NCI-H2107 treated with DMSO at 0.1 percent for 48 hours (cell line): ENCODE results near the gene SMCO4.

Experiments used
- DNase-seq: peaks from one replicate; lab custom pipeline; 2025; ENCODE audit not compliant: unreplicated experiment; lab: John Stamatoyannopoulos, UW

Gene SMCO4

DNA sequence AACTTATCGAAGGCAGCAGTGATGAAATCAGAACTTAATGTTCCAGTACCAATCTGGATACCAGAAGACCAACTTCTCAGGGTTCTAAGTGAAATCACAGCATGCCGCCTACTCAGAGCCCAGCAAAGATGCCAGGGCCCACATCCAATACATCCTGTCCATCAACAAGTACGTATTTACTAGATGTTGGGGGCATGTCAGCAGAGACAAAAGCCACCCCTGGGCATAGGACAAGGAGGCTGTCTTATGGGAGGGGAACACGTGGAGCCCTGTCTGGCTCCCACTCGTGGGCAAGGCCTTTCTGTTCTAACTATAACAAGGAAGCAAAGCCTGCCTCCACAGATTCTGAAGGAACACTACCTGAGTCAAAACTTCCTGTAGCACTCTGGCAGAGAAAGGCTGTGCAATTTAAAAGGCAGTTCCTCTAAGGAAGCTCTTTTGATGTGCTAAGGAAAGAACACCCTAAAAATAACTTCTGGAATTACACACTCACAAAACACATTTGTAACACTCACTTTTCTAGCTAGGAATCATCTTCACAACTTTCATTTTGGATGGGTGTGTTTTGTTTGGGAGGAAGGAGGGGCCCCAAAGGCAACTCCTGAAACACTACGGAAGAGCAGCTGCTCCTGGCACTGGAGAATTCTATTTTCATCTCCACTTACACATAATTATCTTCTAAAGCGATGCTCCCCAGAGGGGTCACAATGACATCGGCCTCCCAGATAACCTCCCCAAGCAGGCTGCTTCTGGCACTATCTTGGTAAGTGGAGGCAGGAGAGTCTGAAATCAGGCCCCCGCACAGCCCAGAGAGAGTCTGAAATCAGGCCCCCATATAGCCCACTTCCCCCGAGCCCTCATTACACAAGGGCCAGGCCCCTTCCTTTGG is 14.2 kb downstream of the SMCO4 start:
- peak; percentile 65 for DNase-seq

DNA sequence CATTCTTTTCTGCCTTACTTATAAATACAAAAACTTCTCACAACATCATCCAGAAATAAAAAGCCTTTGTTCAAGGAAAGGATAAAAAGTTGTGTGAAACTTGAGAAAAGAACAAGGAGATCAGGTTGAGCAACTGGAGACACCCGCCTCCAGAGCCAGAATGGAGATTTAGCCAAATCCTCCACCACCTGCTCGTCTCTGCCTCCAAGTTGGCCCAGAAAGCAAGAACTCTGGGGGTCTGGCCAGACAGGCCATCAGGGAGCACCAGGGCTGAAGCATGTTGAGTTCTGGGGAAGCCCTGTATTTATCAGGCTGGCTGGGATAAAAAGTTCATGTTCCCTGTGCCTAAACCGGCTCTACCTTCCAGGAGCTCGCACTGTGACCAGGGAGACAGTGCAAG is 14.9 kb downstream of the SMCO4 start:
- DNase-seq: no peak

DNA sequence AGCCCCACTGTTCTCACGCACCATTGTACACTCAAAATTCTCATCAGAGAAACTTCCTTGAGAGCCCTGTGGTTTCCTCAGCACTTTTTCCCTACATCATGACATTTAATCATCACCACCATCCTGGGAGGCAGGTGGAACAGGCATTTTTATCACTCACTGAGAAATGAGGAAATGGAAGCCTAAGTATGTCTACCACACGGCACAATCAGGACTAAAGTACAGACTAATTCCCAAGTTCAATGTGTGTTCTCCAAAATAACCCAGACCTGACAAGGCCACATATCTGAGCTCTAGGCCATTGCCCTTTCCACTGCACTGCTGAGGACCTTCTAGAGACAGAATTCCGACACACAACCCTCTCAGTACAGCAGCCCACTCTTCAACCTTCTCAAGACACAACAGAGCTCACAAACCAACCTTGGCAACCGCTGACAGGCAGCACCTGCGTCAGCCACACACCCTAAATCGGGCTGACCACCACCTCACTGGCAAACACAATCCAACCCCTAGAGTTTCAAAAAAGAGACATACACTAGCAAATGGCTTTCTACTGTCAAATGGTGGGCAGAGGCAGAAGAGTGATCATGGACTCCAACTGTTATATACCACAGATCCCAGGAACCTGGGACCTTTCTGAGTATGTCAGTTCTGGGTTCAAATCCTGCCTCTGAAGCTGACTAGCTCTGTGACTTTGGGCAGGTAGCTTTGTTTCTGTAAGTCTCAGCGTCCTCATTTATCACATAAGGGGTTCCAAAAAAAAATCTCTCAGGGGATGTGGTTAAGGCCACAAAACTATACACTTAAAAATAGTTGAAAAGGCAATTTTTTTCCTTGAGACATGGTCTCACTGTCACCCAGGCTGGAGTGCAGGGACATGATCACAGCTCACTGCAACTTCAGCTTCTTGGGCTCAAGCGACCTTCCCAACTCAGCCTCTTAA is 16.3 kb downstream of the SMCO4 start:
- no peak for DNase-seq

DNA sequence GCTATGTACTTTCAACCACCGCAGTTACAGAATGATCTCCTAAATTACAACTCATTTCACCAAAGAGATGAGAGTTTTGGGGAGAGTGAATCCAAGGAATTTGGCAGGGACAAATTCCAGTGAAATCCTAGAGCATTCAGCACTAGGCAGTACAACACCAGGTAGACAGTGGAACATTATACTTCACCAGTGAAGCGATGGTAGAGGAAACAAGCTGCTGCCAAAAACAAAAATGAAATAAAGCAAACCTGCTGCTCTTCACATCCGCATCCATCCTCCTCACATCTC is 16.9 kb downstream of the SMCO4 start:
- DNase-seq: peak; percentile 40

DNA sequence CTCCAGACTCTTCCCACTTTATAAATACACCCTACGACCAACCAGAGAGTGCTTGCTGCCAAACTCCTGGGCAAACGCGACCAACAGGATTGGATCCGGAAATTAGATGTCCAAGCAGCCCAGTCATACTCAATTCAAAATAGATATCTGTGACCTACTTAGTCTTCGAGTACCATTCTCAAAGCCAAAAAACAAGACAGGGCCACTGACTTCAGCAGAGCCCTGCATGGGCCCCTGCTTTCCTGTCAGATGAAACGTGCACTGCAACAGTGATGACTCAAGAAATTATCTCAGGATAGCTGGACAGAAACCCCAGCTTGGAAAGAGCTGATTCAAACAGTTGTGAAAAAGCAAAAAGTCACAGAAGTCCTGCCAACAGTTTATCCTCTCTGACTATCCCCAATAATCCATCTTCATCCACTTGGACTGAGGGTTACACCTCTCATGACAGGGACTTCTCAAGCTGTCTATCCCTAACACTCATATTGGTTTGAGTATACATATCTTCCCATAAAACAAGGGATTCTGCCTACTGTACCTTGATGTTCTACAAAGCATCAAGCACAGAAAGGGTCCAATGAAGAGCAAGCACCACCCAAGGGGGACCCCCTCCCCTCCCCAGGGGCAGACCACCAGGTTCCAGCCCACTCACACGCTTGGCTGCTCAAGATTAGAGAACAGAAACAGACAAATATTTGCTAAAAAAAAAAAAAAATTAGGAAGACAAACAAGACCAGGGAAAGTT is 17.4 kb downstream of the SMCO4 start:
- no peak for DNase-seq

DNA sequence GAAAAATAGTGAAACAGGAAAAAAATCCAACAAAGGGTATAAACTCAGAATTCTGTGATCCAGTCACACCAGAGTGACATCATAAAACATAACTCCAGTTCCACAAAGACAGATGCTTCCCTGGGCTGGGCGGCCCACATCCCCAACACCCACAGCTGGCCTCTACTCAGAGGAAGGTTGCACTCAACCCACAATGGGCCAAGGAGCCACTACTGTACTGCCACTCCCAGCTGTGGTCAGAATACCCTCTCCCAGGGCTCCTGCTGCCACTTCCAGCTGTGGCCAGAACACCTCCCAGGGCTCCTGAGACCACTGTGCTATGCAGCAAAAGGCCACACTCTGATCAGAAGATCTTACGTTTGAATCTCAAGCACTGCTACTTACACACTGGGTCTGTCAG is 18.3 kb downstream of the SMCO4 start:
- DNase-seq: no peak

DNA sequence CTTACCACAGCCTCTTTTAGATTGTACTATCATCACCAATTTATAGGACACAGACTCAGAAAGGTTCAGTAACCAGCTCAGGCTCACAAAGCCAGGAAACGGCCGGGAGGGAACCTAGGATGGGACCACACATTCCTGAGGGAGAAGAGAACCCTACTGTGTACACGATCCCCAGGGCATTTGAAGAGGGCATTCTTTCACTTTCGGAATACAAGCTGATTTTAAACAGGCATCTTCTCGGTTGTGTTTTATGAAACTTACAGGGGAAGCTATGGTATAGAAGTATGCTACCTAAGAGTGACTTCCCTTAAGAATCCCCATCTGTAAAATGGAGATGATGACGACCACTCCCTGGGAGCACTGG is 19.0 kb downstream of the SMCO4 start:
- DNase-seq: no peak

DNA sequence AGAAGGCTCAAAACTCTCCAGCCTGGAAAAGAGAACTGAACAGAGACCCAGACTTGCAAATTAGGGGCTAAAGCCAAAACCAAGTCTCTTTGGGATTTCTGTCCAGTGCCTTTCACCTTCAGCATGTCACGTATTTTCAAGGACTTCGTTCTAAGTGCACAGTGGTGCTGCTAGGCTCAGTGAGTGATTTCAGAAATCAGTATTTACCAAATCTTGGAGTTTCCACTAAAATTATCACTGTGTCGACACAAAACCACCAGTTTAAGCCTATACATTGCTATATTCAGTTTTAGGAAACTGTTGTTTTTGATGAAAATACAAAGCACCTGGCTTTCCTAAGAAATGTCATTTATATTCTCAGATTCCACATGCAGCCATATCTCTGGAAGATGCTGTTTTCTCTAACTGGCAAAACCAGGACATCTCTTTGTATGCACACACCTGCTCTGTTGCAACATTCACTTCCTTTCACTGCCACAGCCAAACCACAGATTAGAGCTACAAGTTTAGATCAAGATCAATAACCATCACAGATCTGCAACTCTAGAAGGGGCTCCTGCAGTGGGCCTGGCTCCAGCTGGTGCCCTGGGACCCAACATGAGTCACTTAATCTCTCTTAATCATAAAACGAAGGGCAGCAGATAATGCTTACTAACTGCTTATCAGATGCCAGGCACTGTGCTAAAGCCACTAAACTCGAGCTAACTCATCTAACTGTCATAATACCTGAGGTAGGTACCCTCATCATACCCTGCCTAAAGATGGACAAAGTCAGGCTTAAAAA is 22.3 kb downstream of the SMCO4 start:
- peak; percentile 86 for DNase-seq

DNA sequence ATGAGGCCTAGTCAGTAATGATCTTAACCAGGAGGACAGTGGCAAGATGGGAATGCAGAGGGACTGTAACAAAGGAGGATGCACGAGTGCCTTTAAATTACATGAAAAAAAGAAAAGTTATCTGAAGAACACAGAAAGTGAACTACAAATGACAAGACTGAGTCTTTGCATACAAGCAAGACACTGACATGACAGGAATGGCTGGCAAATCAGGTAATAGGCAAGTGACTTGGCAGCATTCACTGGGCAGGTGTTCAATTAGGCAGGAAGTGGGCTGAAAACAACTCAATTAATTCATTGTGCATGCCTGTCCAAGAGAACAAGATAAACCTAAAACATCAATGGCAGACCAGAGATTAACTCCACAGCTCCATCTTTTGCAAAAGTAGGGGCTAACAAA is 24.0 kb downstream of the SMCO4 start:
- DNase-seq: peak; percentile 81

DNA sequence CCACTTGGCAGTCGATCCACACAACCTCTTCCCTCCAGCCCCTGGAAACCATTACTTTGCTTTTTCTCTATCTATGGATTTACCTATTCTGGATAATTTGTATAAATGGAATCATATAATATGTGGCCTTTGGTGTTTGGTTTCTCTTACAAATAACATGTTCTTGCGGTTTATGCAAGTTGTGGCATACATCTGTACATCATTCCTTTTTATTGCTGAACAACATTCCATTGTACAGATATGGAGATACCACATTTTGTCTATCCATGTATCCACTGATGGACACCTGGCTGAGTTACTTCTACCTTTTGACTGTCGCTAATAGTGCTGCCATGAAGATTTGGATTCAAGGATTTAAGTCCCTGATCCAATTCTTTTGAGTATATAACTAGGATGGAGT is 25.1 kb downstream of the SMCO4 start:
- DNase-seq: no peak

DNA sequence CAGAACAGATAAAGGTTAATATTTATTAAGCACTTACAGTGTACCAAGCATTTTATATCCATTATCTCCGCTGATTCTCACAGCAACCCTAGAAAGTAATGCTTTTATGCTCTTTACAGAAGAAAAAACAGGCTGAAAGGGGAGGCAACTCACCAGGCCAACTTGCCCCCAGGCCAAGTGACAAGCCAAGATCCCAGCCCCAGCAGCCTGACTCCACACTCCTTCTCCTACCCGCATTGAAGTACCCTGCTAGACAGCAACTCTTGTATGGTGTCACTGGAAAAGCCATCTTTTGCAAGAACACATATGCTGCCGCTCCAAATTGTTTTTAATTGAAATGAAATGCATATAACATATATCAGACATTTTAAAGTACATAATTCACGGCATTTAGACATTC is 25.6 kb downstream of the SMCO4 start:
- no peak for DNase-seq

DNA sequence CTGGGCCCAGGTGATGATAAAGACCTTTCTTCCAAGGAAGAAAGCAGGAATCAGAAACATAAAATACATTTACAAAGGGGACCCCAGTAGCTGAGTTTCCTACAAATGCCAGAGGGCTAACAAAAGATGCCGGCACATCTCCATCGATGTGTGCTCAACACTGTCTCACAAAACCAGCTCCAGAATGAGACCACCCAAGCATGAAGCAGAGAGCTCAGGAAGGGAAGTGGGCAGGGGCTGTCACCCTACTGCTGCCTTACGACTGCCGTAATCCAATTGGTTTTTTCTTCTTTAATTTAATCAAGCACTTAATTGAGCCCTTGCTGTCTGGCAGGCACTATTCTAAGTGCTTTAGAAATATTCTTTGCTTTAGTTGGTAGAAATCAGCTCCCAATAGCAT is 26.1 kb downstream of the SMCO4 start:
- no peak for DNase-seq

DNA sequence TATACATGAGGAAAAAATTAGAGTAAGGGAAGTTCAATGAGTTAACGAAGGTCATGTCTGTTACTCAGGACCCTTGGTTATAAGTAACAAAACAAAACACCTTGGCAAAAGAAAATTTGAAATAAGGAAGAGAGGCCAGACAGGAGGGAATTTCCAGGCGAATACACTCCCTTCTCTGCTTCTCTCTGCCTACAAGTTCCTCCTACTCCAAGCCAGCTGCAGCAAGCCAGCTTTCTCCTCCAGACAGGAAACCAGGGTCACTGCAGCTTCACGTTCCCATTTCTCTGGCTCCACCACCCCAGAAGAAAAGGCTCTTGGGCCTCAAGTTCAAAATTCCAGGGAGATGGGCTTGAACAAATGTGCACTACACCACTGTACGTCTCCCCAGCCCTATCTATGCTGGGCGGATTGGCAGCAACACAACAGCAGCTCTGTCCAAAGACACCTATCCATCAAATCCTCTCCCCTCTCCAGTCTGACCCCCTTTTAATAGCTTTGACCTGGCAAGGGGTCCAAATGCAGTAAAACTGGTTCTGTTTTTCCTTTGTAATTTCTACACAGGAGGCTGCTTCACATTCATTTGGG is 27.7 kb downstream of the SMCO4 start:
- DNase-seq: no peak

DNA sequence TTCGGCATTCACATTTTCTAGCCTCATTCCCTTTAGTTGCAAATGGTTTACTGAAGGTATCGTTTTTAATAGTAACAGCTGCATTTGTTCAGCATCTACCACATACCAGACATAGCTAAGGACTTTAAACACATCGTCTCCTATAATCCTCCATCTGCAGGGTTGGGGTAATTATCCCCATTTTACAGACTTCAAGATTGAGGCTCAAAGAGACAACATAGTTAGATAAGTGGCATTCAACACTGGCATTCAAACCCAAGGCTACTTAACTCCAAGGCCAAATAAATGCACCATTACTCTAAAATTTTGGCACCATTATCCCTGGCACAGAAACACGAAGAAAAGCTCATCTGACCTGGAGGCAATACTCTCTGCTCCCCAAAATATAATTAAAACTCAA is 28.5 kb downstream of the SMCO4 start:
- no peak for DNase-seq

DNA sequence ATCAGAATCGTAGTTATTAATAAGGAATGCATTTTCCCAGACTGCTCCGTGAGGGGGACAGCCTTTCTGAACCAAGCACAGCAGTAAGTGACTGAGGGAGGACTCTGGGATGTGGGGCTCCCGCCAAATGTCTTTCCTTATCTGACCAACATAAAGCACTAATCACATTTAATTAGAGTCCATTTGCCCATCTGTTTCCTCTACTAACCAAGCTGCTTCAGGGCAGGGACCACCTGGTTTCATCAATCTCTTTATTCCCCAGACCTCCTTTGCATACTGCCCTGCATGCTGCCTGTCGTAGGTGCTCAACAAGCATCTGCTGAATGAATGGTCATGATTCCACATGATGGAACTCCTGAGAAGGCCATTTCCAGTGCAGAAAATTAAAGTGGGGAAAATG is 29.4 kb downstream of the SMCO4 start:
- DNase-seq: no peak

DNA sequence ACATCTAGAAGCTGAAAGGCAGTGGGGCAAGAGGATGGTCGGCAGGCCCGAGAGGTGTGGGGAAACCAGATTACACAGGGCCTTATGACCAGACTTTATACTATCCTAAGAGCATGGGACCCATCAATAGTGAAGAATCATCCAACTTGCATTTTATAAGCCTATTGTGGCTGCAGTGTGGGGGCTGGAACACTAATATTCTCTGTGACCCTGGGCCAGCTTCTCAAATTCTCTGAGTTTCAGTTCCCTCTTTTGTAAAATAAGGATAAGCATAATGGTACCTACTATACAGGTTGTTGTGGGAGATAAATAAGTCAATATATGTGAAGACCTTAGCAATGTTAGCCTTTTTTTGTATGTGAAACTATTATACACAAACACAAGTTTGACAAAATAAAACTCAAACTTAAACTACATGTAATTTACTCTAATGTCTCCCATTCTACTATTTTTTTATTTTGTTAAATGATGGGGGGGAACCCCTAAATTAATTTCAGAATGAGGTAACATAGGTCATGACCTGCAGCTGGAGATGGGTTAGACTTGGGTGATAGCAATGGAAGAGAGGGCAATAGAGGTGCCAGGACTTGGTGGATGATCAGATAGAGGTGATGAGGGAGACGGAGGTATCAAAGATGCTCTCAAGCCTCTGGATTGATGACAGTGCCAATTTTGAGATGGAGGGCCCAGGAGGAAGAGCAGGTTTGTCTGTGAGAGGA is 30.1 kb downstream of the SMCO4 start:
- DNase-seq: no peak

DNA sequence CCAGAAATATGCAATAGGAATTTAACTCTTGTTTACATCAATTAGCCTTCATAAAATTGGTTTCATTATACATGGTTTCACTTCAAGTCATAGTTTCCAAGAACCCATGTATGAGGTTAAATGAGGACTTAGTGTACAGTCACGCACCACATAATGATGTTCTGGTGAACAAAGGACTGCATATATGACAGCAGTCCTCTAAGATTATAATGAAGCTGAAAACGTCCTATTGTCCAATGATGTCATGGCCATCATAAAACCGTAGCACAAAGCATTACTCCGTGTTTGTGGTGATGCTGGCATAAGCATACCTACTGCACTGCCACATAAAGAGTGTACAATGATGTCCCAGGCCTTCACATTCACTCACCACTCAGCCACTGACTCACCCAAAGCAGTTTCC is 31.1 kb downstream of the SMCO4 start:
- DNase-seq: no peak

DNA sequence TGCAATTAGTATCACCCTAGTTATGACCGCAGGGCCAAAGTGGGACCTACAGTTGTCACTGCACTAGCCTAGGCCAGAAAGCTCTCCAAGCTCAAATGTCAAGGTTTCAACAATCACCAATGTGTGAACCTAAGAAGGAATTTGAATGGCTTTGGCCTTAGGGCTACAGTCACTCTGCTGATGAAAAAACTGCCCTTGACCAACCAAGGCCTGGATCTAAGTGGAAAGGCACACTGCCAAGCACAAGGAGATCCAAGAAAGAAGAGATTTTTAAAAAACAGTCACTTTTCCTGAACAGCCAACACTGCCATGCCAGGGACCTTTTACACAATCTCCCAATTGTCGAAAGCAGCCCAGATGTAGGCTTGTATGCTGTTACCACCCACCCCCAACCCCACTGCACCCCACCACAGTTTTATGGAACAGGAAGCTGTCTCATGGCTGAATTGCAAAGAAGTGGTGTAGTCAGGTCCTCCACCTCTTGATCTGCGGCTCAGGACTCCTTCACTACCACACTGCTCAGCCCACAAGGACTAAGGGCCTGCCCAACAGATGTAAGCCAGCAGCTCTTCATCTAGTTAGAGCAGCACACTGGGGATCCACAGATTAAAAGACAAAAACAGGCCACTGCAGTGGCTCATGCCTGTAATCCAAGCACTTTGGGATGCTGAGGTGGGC is 32.9 kb downstream of the SMCO4 start:
- no peak for DNase-seq

DNA sequence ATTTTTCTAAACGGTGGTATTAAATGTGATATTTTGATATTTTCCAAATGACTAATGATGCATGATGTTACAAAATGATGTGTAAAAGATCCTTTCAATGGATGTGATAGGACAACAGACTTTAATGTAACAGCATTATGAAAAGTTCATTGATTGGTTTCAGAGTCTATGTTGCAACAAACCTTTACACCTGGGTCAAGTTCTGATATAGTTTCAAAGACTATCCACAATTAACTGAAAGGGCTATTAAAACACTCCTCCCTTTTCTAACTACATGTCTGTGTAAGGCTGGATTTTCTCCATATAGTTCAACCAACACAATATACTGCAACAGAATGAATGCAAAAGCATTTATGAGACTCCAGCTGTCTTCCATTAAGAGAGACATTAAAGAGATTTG is 35.7 kb downstream of the SMCO4 start:
- DNase-seq: no peak
